GM18870 (cell line): Measurements from ENCODE around the gene CENPT.
A peak's percentile ranks its signal among the peaks of the same experiment; 100 is the strongest.
"Not testable (repeated sequence)": the region's sequence is repeated elsewhere in the genome, so short reads cannot be mapped to it uniquely, and the experiment has no call there.

Experiments used
- ATAC-seq: cut with Tn5 transposase; IDR thresholded peaks from one replicate; pipeline ENCODE4 v1.9.1; 2021; ENCODE audit warnings: moderate library complexity; ENCODE audit not compliant: unreplicated experiment

Gene CENPT

GRCh38 chr16:67848118-67848517 is 625 bp upstream of the CENPT start:
- no peak for ATAC-seq

DNA sequence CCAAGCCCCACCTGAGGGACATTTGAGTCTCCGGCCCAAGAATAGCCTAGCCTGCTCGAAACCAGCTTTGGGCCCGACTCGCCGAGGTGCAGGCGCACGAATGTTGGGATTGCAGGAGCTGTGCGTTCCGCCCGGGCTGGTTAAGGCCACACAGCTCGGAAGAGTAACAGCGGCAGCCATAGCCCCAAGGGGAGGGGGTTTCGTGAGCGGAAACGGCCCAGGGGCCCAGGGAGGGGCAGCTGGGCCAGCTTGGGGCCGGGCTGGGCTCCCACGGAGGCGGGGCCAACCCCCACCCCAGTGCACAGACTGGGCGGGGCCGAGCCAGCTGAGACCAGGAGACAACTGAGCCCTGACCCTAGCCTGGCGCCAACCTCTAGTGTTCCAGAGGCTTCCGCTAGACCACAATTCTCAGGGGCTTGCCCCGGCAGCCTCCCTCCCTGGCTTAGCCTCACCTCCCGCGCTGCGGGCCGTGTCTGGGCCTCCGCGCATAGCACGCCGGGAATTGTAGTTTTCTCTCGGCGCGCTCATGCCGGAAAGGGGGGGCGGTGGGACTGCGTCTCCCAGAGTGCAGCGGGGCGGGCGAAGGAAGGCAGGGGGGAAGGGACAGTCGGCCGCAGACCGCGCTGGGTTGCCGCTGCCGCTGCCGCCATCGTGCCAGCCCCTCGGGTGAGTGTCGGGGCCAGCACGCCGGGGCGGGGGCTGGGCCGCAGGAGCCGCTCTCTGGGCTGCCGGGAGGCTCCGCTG is 1.0 kb downstream of the CENPT start, which contains the start of gene NUTF2:
NUTF2 (plus strand) TSS at position 614 of the 744 bp plus-strand sequence. CDS start 18,198 bp downstream, outside the sequence.
- ATAC-seq: peak; percentile 65

GRCh38 chr16:67846063-67846319 is 1.5 kb downstream of the CENPT start:
- no peak for ATAC-seq

DNA sequence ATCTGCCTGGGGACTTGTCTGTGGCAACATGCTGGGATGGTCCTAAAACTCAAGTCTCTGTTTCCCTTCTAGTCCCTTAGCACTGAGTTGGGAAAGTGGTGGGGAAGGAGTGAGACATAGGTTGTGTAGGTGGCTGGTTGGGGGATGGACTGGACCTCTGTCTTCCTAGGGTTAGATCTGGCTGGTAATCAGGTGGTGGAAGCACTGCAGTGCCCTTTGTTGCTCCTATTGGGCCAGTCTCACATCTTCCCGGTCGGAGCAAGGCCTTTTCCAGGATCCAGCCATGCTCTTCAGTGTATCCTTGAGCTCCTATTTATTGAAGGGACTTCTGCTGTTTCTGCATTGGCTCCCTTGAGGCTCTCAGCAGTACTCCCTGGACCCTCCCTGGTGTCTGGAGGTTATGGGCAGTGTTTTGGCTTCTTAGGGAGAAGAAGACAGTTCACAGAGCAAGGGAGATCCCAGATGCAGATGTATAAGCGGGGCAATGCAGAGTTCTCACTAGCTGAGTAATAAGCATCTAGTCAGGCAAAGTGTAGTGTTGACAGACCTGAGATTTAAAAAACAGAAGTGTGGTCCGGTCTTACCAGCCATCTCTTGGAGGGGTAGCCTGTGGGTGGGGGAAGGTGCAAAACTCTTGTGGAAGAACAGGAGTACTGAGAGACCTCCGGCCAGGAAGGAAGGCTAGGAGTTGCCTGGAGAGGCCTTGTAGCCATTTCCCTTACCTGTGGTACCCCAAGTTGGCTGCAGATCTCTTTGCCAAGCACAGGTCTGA is 2.0 kb downstream of the CENPT start:
- no peak for ATAC-seq

DNA sequence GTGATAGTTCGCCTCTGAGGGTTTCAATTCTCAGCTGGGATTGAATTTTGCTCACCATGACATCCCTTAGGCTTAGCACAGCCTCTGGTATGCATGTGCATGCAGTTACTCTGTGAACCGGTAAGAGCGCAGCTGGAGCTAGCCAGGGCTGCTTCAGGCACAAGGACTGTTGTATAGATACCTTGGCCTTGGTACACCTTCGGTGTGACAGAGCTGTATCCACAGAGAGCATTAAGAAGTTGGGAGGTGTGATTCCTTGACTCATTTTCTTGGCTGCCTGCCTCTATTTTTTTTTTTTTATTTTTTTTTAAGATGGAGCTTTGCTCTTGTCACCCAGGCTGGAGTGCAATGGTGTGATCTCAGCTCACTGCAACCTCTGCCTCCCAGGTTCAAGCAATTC is 3.0 kb downstream of the CENPT start:
- no peak for ATAC-seq

DNA sequence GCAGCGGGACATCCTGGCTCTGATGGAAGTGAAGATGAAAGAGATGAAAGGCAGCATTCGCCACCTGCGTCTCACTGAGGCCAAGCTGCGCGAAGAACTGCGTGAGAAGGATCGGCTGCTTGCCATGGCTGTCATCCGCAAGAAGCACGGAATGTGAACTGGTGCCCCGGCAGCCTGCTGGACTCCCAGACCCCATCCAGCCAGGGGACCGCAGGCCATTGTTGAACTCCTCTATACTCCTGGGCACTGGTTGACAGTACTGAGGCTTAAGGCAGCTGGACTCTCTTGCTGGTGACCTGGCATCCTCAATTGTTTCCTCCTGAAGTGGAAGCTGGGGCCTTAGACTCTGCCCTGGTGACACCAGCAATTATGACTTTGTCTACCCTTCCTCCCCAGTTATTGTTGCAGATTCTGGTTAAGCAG is 4.1 kb downstream of the CENPT start:
- no peak for ATAC-seq

- ATAC-seq: no peak
Measured at GRCh38 chr16:67842509-67843342, 4.8 kb downstream of the CENPT start.

- ATAC-seq: peak; percentile 47
Measured at GRCh38 chr16:67841816-67842508, 5.5 kb downstream of the CENPT start, which contains the start of gene THAP11. Gene THAP11 (plus strand): TSS chr16:67842320. CDS start chr16:67842555, 235 bp downstream.

GRCh38 chr16:67841198-67841815 is 6.2 kb downstream of the CENPT start:
- no peak for ATAC-seq

DNA sequence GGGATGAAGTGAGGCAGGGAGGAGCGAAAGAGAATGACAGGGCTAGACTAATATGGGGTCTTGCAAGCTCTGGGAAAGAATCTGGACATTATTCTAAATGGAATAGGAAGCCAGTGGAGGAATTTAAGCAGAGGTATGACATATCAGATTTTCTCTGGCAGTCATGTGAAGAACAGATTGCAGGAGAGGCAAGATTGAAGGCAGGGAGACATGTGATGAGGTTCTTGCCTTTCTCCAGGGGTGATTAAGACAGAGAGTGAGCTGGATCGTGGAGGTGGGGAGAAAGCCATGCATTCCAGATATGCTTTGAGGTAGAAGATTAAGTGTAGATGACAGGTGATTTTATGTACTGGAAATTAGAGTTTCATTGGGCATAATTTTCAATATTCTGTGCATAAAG is 9.7 kb downstream of the CENPT start:
- ATAC-seq: no peak

DNA sequence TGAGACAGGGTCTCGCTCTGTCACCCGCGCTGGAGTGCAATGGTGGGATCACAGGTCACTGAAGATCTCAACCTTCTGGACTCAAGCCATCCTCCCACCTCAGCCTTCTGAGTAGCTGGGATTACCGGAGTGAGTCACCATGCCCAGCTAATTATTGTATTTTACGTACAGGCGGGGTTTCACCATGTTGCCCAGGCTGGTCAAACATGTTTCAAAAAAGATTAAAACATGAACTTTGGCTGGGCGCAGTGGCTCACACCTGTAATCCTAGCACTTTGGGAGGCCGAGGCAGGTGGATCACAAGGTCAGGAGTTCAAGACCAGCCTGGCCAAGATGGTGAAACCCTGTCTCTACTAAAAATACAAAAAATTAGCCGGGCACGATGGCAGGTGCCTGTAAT is 10.3 kb downstream of the CENPT start:
- ATAC-seq: not testable (repeated sequence)

DNA sequence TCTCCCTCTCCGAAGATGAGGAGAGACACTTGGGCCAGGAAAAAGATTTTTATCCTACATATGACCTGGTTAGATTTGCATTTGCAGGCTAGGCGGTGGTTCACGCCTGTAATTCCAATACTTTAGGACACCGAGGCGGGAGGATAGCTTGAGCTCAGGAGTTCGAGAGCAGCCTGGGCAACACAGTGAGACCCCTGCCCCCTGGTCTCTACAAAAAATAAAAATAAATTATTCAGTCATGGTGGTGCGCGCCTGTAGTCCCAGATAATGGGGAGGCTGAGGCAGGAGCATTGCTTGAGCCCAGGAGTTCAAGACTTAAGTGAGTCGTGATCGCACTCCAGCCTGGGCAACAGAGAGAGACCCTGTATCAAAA is 13.3 kb downstream of the CENPT start:
- no peak for ATAC-seq

- peak; percentile 90 for ATAC-seq
Measured at GRCh38 chr16:67833415-67834241, 13.9 kb downstream of the CENPT start.

DNA sequence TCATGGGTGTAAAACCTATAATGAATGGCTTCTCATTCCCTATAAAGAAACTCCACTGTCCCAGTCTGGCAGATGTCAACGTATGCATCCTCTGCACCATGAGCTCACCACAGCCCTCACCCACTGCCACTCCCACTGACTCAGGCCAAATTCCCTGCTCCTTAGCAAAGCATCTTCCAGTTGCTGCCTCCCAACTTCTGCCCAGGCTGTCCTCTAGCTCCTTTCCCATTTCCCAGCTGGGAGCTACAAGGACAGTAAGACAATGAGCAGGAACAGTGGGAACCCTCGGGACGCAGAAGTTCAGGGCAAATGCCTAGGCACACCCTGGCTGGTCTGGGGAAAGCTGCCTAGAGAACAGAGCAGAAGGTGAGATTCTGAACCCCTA is 14.5 kb downstream of the CENPT start:
- no peak for ATAC-seq

DNA sequence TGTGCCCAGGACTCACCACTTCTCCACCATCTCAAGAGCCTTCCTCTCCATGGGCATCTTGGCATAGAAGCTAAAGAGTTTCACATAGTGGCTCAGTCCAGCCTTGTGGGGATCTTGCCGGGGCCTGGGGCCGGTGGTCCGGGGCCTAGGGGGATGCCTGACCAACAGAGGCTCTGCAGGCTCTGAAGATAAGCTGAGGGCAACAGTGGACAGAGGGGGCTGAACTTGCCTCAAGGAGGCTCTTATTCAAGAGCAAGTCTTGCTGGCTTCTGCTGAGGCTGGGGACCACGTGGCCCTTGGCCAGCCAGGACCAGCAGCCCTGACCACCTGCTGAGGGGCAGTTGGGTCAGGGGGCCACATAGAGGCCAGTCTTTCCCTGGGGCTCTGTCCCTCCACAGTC is 18.8 kb downstream of the CENPT start:
- ATAC-seq: no peak

DNA sequence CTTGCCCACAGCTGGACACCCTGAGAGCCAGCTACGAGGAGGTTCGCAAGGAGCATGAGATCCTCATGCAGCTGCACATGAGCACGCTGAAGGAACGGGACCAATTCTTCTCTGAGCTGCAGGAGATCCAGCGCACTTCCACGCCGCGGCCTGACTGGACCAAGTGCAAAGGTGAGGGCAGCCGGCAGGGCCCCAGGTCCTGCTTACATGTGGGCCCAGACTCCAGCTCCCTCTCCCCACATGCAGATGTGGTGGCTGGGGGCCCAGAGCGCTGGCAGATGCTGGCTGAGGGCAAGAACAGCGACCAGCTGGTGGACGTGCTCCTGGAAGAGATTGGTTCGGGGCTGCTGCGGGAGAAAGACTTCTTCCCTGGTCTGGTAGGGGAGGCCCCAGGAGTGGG is 21.6 kb downstream of the CENPT start:
- no peak for ATAC-seq

GRCh38 chr16:67825119-67825518 is 22.4 kb downstream of the CENPT start:
- ATAC-seq: no peak

GRCh38 chr16:67822511-67822910 is 25.0 kb downstream of the CENPT start:
- no peak for ATAC-seq

DNA sequence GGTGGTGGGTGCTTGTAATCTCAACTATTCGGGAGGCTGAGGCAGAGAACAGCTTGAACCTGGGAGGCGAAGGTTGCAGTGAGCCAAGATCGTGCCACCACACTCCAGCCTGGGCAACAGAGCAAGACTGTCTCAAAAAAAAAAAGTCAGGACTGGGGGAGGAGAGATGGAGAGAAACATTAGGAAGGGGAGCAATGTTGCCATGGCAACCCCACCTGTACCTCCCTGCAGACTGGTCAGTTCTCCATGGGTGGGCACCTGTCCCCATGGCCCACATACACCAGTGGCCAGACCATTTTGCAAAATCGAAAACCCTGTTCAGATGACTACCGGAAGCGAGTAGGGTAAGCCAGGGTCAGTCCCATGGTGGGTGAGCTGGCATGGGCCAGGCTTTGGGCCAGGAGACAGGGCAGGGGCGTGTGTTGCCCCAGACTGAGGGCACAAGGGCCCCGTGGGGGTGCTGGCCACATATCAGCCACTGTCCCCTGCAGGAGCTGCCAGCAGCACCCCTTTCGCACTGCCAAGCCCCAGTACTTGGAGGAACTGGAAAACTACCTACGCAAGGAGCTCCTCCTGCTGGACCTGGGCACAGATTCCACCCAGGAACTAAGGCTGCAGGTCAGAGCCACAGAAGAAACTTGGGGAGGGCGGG is 26.8 kb downstream of the CENPT start:
- ATAC-seq: no peak
